H1 (cell line): ENCODE measurements around the gene ZNF618. TPM values are rescaled to one million over a fixed set of nuclear protein-coding genes. Genes with fewer than 3 reads are reported as not detected.

Experiments used
- CTCF ChIA-PET: fragments of 300-600 bp; sonication (Branson Sonifier 250); formaldehyde crosslinking; loops from one replicate; lab custom pipeline; 2021; ENCODE audit not compliant: partially characterized antibody; lab: Charles Lee
- POLR2A ChIA-PET: fragments of 300-600 bp; sonication (Branson Sonifier 250); formaldehyde crosslinking; loops from one replicate; lab custom pipeline; 2021; ENCODE audit warnings: inconsistent platforms; ENCODE audit not compliant: partially characterized antibody; lab: Charles Lee
- DNase-seq, 2 experiments: peaks; one replicate each; pipeline versions ENCODE4 v3.0.0 to v3.0.0-alpha.2; 2010 to 2022; ENCODE audit warnings: low spot score in 2 of 2, low read depth in 1 of 2, mixed read lengths in 1 of 2
- FAIRE-seq: peaks from 2 replicates; lab custom pipeline; 2011; peaks lifted over from hg19 to GRCh38; lab: Jason Lieb, UNC
- H2AFZ ChIP-seq: 2 replicates; pipeline ENCODE4 v1.8.1; 2012; ENCODE audit warnings: low read length, inconsistent platforms
- H2AK5ac ChIP-seq: 2 replicates; pipeline ENCODE4 v1.6.1; 2013; ENCODE audit warnings: low read depth, low read length
- H2BK120ac ChIP-seq: replicated peaks from 2 replicates; pipeline ENCODE3; 2013; ENCODE audit warnings: low read depth, low read length, inconsistent platforms
- H2BK12ac ChIP-seq: 2 replicates; pipeline ENCODE4 v1.6.1; 2013; ENCODE audit warnings: low read depth, low read length
- H2BK15ac ChIP-seq: 2 replicates; pipeline ENCODE4 v1.6.1; 2013; ENCODE audit warnings: low read length
- H2BK20ac ChIP-seq: 2 replicates; pipeline ENCODE4 v1.6.1; 2013; ENCODE audit warnings: low read length
- H2BK5ac ChIP-seq: 2 replicates; pipeline ENCODE4 v1.6.1; 2013; ENCODE audit warnings: low read depth, low read length
- H3K14ac ChIP-seq: 2 replicates; pipeline ENCODE4 v1.6.1; 2013; ENCODE audit warnings: inconsistent platforms; ENCODE audit not compliant: insufficient read length
- H3K18ac ChIP-seq: 2 replicates; pipeline ENCODE4 v1.6.1; 2013; ENCODE audit warnings: low read length; ENCODE audit errors: extremely low read depth
- H3K23ac ChIP-seq: 2 replicates; pipeline ENCODE4 v1.6.1; 2013; ENCODE audit warnings: inconsistent platforms; ENCODE audit not compliant: insufficient read length
- H3K23me2 ChIP-seq: 2 replicates; pipeline ENCODE4 v1.6.1; 2013; ENCODE audit warnings: low read depth, low read length
- H3K27ac ChIP-seq: 2 replicates; pipeline ENCODE4 v1.6.1; 2011; ENCODE audit warnings: low read depth, low read length, inconsistent platforms
- H3K27me3 ChIP-seq, 4 experiments: replicated peaks in 1 of 4; 1 replicate in 1 of 4; 2 replicates in 3 of 4; pipeline versions ENCODE4 v1.6.1 to v1.8.1; 2011 to 2013; ENCODE audit warnings: low read length in 3 of 4, mild to moderate bottlenecking in 3 of 4, inconsistent platforms in 2 of 4, mixed read lengths in 2 of 4, moderate library complexity in 1 of 4; ENCODE audit not compliant: control insufficient read depth in 3 of 4, insufficient read depth in 3 of 4; ENCODE audit errors: extremely low read depth in 1 of 4
- H3K36me3 ChIP-seq, 4 experiments: 2 replicates each; pipeline versions ENCODE4 v1.6.1 to v1.8.1; 2011 to 2013; ENCODE audit warnings: mild to moderate bottlenecking in 4 of 4, low read length in 3 of 4, moderate library complexity in 2 of 4, control low read depth in 1 of 4, inconsistent platforms in 1 of 4; ENCODE audit not compliant: insufficient read depth in 4 of 4, control insufficient read depth in 2 of 4
- H3K4ac ChIP-seq: replicated peaks from 2 replicates; pipeline ENCODE3; 2013; ENCODE audit warnings: low read length, low read depth, mixed read lengths, inconsistent platforms; ENCODE audit not compliant: insufficient read length
- H3K4me1 ChIP-seq, 4 experiments: replicated peaks in 1 of 4; 1 replicate in 1 of 4; 2 replicates in 3 of 4; pipeline versions ENCODE4 v1.6.1 to v1.8.1; 2011 to 2013; ENCODE audit warnings: low read length in 3 of 4, inconsistent platforms in 2 of 4, mixed read lengths in 1 of 4; ENCODE audit not compliant: insufficient read depth in 4 of 4, control insufficient read depth in 3 of 4
- H3K4me2 ChIP-seq, 2 experiments: 2 replicates each; pipeline versions ENCODE4 v1.6.1 to v1.8.1; 2011 to 2013; ENCODE audit warnings: low read depth in 2 of 2, low read length in 2 of 2, control low read depth in 1 of 2, inconsistent platforms in 1 of 2, mild to moderate bottlenecking in 1 of 2; ENCODE audit not compliant: insufficient read depth in 1 of 2
- H3K4me3 ChIP-seq, 4 experiments: fragments of 200-600, 300-600 bp in 1 of 4; sonication (generic), shearing (Covaris generic), sonication (Bioruptor Twin) in 1 of 4; 2 replicates each; pipeline versions ENCODE4 v1.5.1 to v1.8.1; 2011 to 2016; ENCODE audit warnings: low read length in 4 of 4, low read depth in 3 of 4, control low read depth in 2 of 4, inconsistent platforms in 2 of 4, mild to moderate bottlenecking in 2 of 4, mixed read lengths in 1 of 4, moderate library complexity in 1 of 4; ENCODE audit not compliant: insufficient read depth in 2 of 4; ENCODE audit errors: extremely low read depth in 1 of 4
- H3K56ac ChIP-seq: replicated peaks from 2 replicates; pipeline ENCODE3; 2013; ENCODE audit warnings: low read depth, mild to moderate bottlenecking, mixed read lengths, low read length, inconsistent platforms; ENCODE audit not compliant: insufficient read length
- H3K79me1 ChIP-seq: 2 replicates; pipeline ENCODE4 v1.6.1; 2013; ENCODE audit warnings: low read depth, low read length, control low read depth
- H3K79me2 ChIP-seq, 2 experiments: 2 replicates each; pipeline versions ENCODE4 v1.6.1 to v1.8.1; 2012 to 2013; ENCODE audit warnings: low read length in 2 of 2, mild to moderate bottlenecking in 2 of 2, inconsistent platforms in 1 of 2; ENCODE audit not compliant: insufficient read depth in 2 of 2, control insufficient read depth in 1 of 2
- H3K9ac ChIP-seq, 4 experiments: replicated peaks in 1 of 4; 1 replicate in 1 of 4; 2 replicates in 3 of 4; pipeline versions ENCODE4 v1.6.1 to v1.8.1; 2011 to 2013; ENCODE audit warnings: low read depth in 3 of 4, low read length in 3 of 4, control low read depth in 2 of 4, mild to moderate bottlenecking in 2 of 4, moderate library complexity in 2 of 4, inconsistent platforms in 1 of 4; ENCODE audit errors: extremely low read depth in 1 of 4
- H3K9me3 ChIP-seq, 2 experiments: 2 replicates each; pipeline versions ENCODE4 v1.6.1 to v1.8.1; 2012 to 2013; ENCODE audit warnings: mild to moderate bottlenecking in 2 of 2, moderate library complexity in 2 of 2, control low read depth in 1 of 2, inconsistent platforms in 1 of 2, low read depth in 1 of 2, low read length in 1 of 2, mixed read lengths in 1 of 2; ENCODE audit not compliant: insufficient read depth in 2 of 2
- H4K20me1 ChIP-seq, 2 experiments: replicated peaks in 1 of 2; 2 replicates each; pipeline versions ENCODE3 to v1.8.1; 2011 to 2013; ENCODE audit warnings: inconsistent platforms in 2 of 2, low read length in 2 of 2, mild to moderate bottlenecking in 1 of 2; ENCODE audit not compliant: insufficient read depth in 2 of 2, control insufficient read depth in 1 of 2
- H4K5ac ChIP-seq: 2 replicates; pipeline ENCODE4 v1.6.1; 2013; ENCODE audit warnings: low read length, low read depth, mixed read lengths, inconsistent platforms; ENCODE audit not compliant: insufficient read length
- H4K8ac ChIP-seq: 2 replicates; pipeline ENCODE4 v1.8.0; 2013; ENCODE audit warnings: mild to moderate bottlenecking, moderate library complexity, low read length, inconsistent platforms; ENCODE audit not compliant: insufficient read depth; ENCODE audit errors: extremely low read depth
- H4K91ac ChIP-seq: replicated peaks from 2 replicates; pipeline ENCODE3; 2013; ENCODE audit warnings: low read length, mixed read lengths, inconsistent platforms; ENCODE audit not compliant: insufficient read length
- CTCF ChIP-seq, 3 experiments: IDR thresholded peaks; 1 replicate in 2 of 3; 2 replicates in 1 of 3; pipeline versions ENCODE4 v1.5.1 to v1.6.1; 2011; ENCODE audit warnings: low read length in 3 of 3, mild to moderate bottlenecking in 3 of 3, inconsistent platforms in 2 of 3, low read depth in 1 of 3, moderate library complexity in 1 of 3; ENCODE audit not compliant: insufficient read depth in 1 of 3; ENCODE audit errors: control extremely low read depth in 1 of 3
- RAD21 ChIP-seq, 2 experiments: IDR thresholded peaks in 1 of 2; conservative IDR thresholded peaks in 1 of 2; 2 replicates each; pipeline ENCODE4 v1.6.1; 2011; ENCODE audit warnings: low read depth in 2 of 2, low read length in 2 of 2, improper control_type of control experiment in 1 of 2, inconsistent platforms in 1 of 2, mild to moderate bottlenecking in 1 of 2, moderate library complexity in 1 of 2
- TAF1 ChIP-seq: IDR thresholded peaks from 2 replicates; pipeline ENCODE4 v1.6.1; 2011; ENCODE audit warnings: mild to moderate bottlenecking, low read depth, low read length
- WGBS, 2 experiments: shearing (Covaris generic) in 1 of 2; methylation state at CpG; one replicate each; pipeline versions ENCODE4 v1.1.6 to v1.1.7; 2013 to 2015; ENCODE audit warnings: low lambda C conversion rate in 2 of 2, mixed read lengths in 2 of 2, inconsistent platforms in 1 of 2, low coverage in 1 of 2, missing lambda C conversion rate in 1 of 2; ENCODE audit not compliant: insufficient replicate concordance in 2 of 2, insufficient coverage in 1 of 2, insufficient read length in 1 of 2; ENCODE audit errors: extremely low coverage in 1 of 2, missing lambda C conversion rate in 1 of 2; 5-methylcytosine and 5-hydroxymethylcytosine counted together
- polyA plus RNA-seq, 7 experiments: library from polyadenylated mRNA; depleted of rRNA in 3 of 7; stranded (reverse) in 5 of 7; unstranded in 2 of 7; fragments of >200 nt in 5 of 7; fragments of 200-250 nt in 2 of 7; gene quantifications; 1 replicate in 5 of 7; 2 replicates in 1 of 7; 4 replicates in 1 of 7; pipeline versions ENCODE4 v1.2.1 to v1.2.3, GENCODE V29; 2011 to 2013; ENCODE audit warnings: missing spikeins in 2 of 7, mixed read lengths in 2 of 7
- total RNA-seq: library from RNA; stranded (reverse); fragmentation: NEBNext Ultra II Directional; extraction: Animal tissue kit (Norgen Biotek cat#: 25700); gene quantifications from 2 replicates; pipeline ENCODE4 v1.2.1, GENCODE V29; 2021

The ZNF618 gene
- total and polyA plus RNA-seq, 2 of the 8 experiments (the other 6 are each of a cell fraction or from before 2014, with no cell fraction given) = 9.6 to 28.5 TPM

- Histone ChIP-seq H3K27ac (no peak overlapping the region), H2AFZ (no peak overlapping the region), H2AK5ac (no peak overlapping the region), H2BK15ac (no peak overlapping the region), H3K18ac (no peak overlapping the region), H2BK120ac (no peak overlapping the region), H3K23ac (no peak overlapping the region), H4K8ac (no peak overlapping the region), H3K79me2 (no peaks in the 10 kb centered on the region), H3K4me2 (no peak overlapping the region), H4K5ac (no peak overlapping the region), H2BK20ac (no peak overlapping the region), H2BK12ac (no peak overlapping the region), H3K4ac (no peak overlapping the region), H4K91ac (no peak overlapping the region), H3K56ac (no peak overlapping the region), H4K20me1 (no peaks in the 10 kb centered on the region), H3K36me3 (peaks cover 0 to 9% (median 5%) of the 10 kb centered on the region in 4 experiments; a peak in 5 of 8 replicates), H3K14ac (no peak overlapping the region), H3K79me1 (no peaks in the 10 kb centered on the region), H3K4me1 (peaks cover 0 to 8% (median 6%) of the 10 kb centered on the region in 4 experiments; a peak in 4 of 7 replicates), H3K23me2 (no peaks in the 10 kb centered on the region; the same call in 1 of the 2 replicates), H3K4me3 (no peak overlapping the region), H3K9ac (no peak overlapping the region)
- DNase-seq (peak in 1 of 2 experiments; percentile 82), FAIRE-seq (no peak)
- POLR2A ChIA-PET = no interaction called here
- 72% methylated on average over 12 of the region's 12 CpGs; no CpG with 5 or more reads in 1 of the 2 experiments for WGBS, 2 experiments
- CTCF ChIA-PET = interaction anchor here (0.7 to 3.6 kb wide), 33 partner anchors 9 to 504 kb away, joined by 3 to 16 read pairs (median 4); no protein-coding TSS in a partner anchor
- TF ChIP-seq RAD21 (IDR thresholded peaks at IDR 0.05 in 1 of 2, conservative IDR thresholded peaks at IDR 0.05 in 1 of 2; ENCODE audit: low read depth in 2 of 2, low read length in 2 of 2) (peak; percentile 90 to 95), TAF1 (no peak), CTCF (IDR thresholded peaks at IDR 0.05; ENCODE audit: control extremely low read depth in 1 of 3, insufficient read depth in 1 of 3, low read depth in 1 of 3, low read length in 3 of 3) (peak; percentile 72 to 84 (median 84))
- TF ChIP-seq, all 59 proteins: peak for 2
- H3K9me3 ChIP-seq = no peaks in the 10 kb centered on the region
- H2BK5ac ChIP-seq = no peak overlapping the region
- H3K27me3 ChIP-seq = no peaks in the 10 kb centered on the region
Measured at GRCh38 chr9:114033397-114034103, 157.4 kb downstream of the ZNF618 start.
